H9 (cell line): Measurements from ENCODE around the gene ADGRD1. TPM values are rescaled to one million over a fixed set of nuclear protein-coding genes. Genes with fewer than 3 reads are reported as not detected.

Experiments
- DNase-seq: peaks from one replicate; pipeline ENCODE4 v3.0.0-alpha.2; 2017
- H2AFZ ChIP-seq: one replicate; pipeline ENCODE4 v1.6.1; 2013; ENCODE audit warnings: mild to moderate bottlenecking, low read length, control low read depth, moderate library complexity
- H2AK5ac ChIP-seq: 2 replicates; pipeline ENCODE4 v1.6.1; 2013; ENCODE audit warnings: low read length, control low read depth, mixed read lengths; ENCODE audit not compliant: insufficient read length
- H2BK120ac ChIP-seq: one replicate; pipeline ENCODE4 v1.6.1; 2013; ENCODE audit warnings: low read depth, mild to moderate bottlenecking, low read length, control low read depth, inconsistent platforms; ENCODE audit not compliant: poor library complexity, severe bottlenecking
- H2BK12ac ChIP-seq: 2 replicates; pipeline ENCODE4 v1.6.1; 2013; ENCODE audit warnings: low read length, control low read depth, mixed read lengths, low read depth; ENCODE audit not compliant: insufficient read length
- H2BK15ac ChIP-seq: 2 replicates; pipeline ENCODE4 v1.6.1; 2013; ENCODE audit warnings: low read depth, low read length, control low read depth
- H2BK20ac ChIP-seq: one replicate; pipeline ENCODE4 v1.6.1; 2013; ENCODE audit warnings: low read depth, mild to moderate bottlenecking, low read length, control low read depth, inconsistent platforms; ENCODE audit not compliant: poor library complexity, severe bottlenecking
- H2BK5ac ChIP-seq: 2 replicates; pipeline ENCODE4 v1.6.1; 2013; ENCODE audit warnings: low read length, control low read depth, mixed read lengths; ENCODE audit not compliant: insufficient read length
- H3K14ac ChIP-seq: 2 replicates; pipeline ENCODE4 v1.6.1; 2013; ENCODE audit warnings: low read length, control low read depth; ENCODE audit not compliant: insufficient read depth
- H3K18ac ChIP-seq: 2 replicates; pipeline ENCODE4 v1.6.1; 2013; ENCODE audit warnings: low read depth, mild to moderate bottlenecking, mixed read lengths, low read length, control low read depth; ENCODE audit not compliant: insufficient read length
- H3K23ac ChIP-seq: 2 replicates; pipeline ENCODE4 v1.6.1; 2013; ENCODE audit warnings: low read length, control low read depth, mixed read lengths, low read depth; ENCODE audit not compliant: insufficient read length
- H3K23me2 ChIP-seq: 2 replicates; pipeline ENCODE4 v1.6.1; 2013; ENCODE audit warnings: low read depth, mild to moderate bottlenecking, mixed read lengths, low read length, control low read depth; ENCODE audit not compliant: insufficient read length, poor library complexity, severe bottlenecking
- H3K27ac ChIP-seq: 2 replicates; pipeline ENCODE4 v1.5.1; 2013; ENCODE audit warnings: low read length, control low read depth, mixed read lengths, low read depth; ENCODE audit not compliant: insufficient read length
- H3K27me3 ChIP-seq: 2 replicates; pipeline ENCODE4 v1.6.1; 2013; ENCODE audit warnings: low read length, control low read depth, inconsistent platforms; ENCODE audit not compliant: insufficient read depth
- H3K4ac ChIP-seq: 2 replicates; pipeline ENCODE4 v1.6.1; 2013; ENCODE audit warnings: low read depth, mild to moderate bottlenecking, control low read depth, inconsistent platforms, low read length, moderate library complexity
- H3K4me1 ChIP-seq: 2 replicates; pipeline ENCODE4 v1.6.1; 2013; ENCODE audit warnings: low read length, control low read depth, inconsistent platforms; ENCODE audit not compliant: insufficient read depth
- H3K4me2 ChIP-seq: 2 replicates; pipeline ENCODE4 v1.6.1; 2013; ENCODE audit warnings: low read length, control low read depth, mixed read lengths; ENCODE audit not compliant: insufficient read length, insufficient read depth
- H3K56ac ChIP-seq: 2 replicates; pipeline ENCODE4 v1.6.1; 2013; ENCODE audit warnings: low read depth, mild to moderate bottlenecking, mixed read lengths, low read length, control low read depth; ENCODE audit not compliant: insufficient read length
- H3K79me1 ChIP-seq: 2 replicates; pipeline ENCODE4 v1.6.1; 2013; ENCODE audit warnings: low read depth, mild to moderate bottlenecking, moderate library complexity, low read length, control low read depth, inconsistent platforms; ENCODE audit not compliant: insufficient read depth, poor library complexity, severe bottlenecking
- H3K79me2 ChIP-seq: 2 replicates; pipeline ENCODE4 v1.6.1; 2013; ENCODE audit warnings: low read length, control low read depth, inconsistent platforms; ENCODE audit not compliant: insufficient read depth
- H3K9ac ChIP-seq: 2 replicates; pipeline ENCODE4 v1.6.1; 2013; ENCODE audit warnings: low read length, control low read depth, mixed read lengths; ENCODE audit not compliant: insufficient read length; ENCODE audit errors: extremely low read depth
- H3K9me3 ChIP-seq: one replicate; pipeline ENCODE4 v1.6.1; 2013; ENCODE audit warnings: low read depth, low read length, inconsistent platforms; ENCODE audit not compliant: control insufficient read depth
- H3T11ph ChIP-seq: one replicate; pipeline ENCODE4 v1.6.1; 2013; ENCODE audit warnings: mild to moderate bottlenecking, low read length, control low read depth, inconsistent platforms
- H4K20me1 ChIP-seq: one replicate; pipeline ENCODE4 v1.6.1; 2013; ENCODE audit not compliant: control insufficient read depth, insufficient read length, insufficient read depth
- H4K5ac ChIP-seq: 2 replicates; pipeline ENCODE4 v1.6.1; 2013; ENCODE audit warnings: low read depth, mild to moderate bottlenecking, mixed read lengths, low read length, control low read depth; ENCODE audit not compliant: insufficient read length
- H4K8ac ChIP-seq: replicated peaks from 2 replicates; pipeline ENCODE4 v1.6.1; 2013; ENCODE audit warnings: low read length, control low read depth, mixed read lengths, low read depth; ENCODE audit not compliant: insufficient read length
- H4K91ac ChIP-seq: 2 replicates; pipeline ENCODE4 v1.6.1; 2013; ENCODE audit warnings: low read depth, mild to moderate bottlenecking, moderate library complexity, mixed read lengths, low read length, control low read depth; ENCODE audit not compliant: insufficient read length
- H3K27ac Mint-ChIP-seq, 3 experiments: 2 replicates in 2 of 3; 3 replicates in 1 of 3; pipeline ENCODE4 v1.8.0; 2020 to 2021; ENCODE audit warnings: mixed read lengths in 3 of 3, mild to moderate bottlenecking in 1 of 3, moderate library complexity in 1 of 3
- H3K27me3 Mint-ChIP-seq: 2 replicates; pipeline ENCODE4 v1.8.0; 2021; ENCODE audit warnings: low read depth, mild to moderate bottlenecking, moderate library complexity, mixed read lengths
- H3K36me3 Mint-ChIP-seq, 3 experiments: 2 replicates in 2 of 3; 3 replicates in 1 of 3; pipeline ENCODE4 v1.8.0; 2020 to 2021; ENCODE audit warnings: low read depth in 3 of 3, mixed read lengths in 3 of 3; ENCODE audit not compliant: insufficient read depth in 1 of 3
- H3K4me1 Mint-ChIP-seq, 2 experiments: 2 replicates each; pipeline ENCODE4 v1.8.0; 2020; ENCODE audit warnings: mixed read lengths in 2 of 2
- H3K4me3 Mint-ChIP-seq, 2 experiments: 2 replicates in 1 of 2; 3 replicates in 1 of 2; pipeline ENCODE4 v1.8.0; 2020 to 2021; ENCODE audit warnings: mild to moderate bottlenecking in 2 of 2, mixed read lengths in 2 of 2, moderate library complexity in 1 of 2
- H3K9me3 Mint-ChIP-seq, 2 experiments: 2 replicates in 1 of 2; 3 replicates in 1 of 2; pipeline ENCODE4 v1.8.0; 2020; ENCODE audit warnings: mild to moderate bottlenecking in 2 of 2, mixed read lengths in 2 of 2, moderate library complexity in 1 of 2
- CTCF ChIP-seq: fragments of 200-600 bp; sonication (generic); conservative IDR thresholded peaks from 3 replicates; pipeline ENCODE4 v1.8.0; 2021; ENCODE audit warnings: antibody characterized with exemption, mild to moderate bottlenecking
- WGBS: extraction: QIAGEN DNeasy Blood & Tissue Kit; methylation state at CpG from one replicate; pipeline ENCODE4 v1.1.7; 2013; ENCODE audit warnings: missing lambda C conversion rate, low lambda C conversion rate, mixed read lengths; ENCODE audit not compliant: insufficient read length; ENCODE audit errors: extremely low coverage; 5-methylcytosine and 5-hydroxymethylcytosine counted together
- total RNA-seq: library from RNA; stranded (reverse); gene quantifications from 2 replicates; pipeline ENCODE4 v1.2.1, GENCODE V29; 2021

Gene ADGRD1
- total RNA-seq, 1 experiment from 2014 or later = 0.52 TPM

- no CpG with 5 or more reads among the region's 20 CpGs for WGBS
- H3K4me2 ChIP-seq = no peak overlapping the region
- no peak overlapping the region for H3K56ac ChIP-seq
- Mint-ChIP-seq H3K36me3 (peaks cover 6 to 17% (median 13%) of the 10 kb centered on the region in 3 experiments; a peak in 6 of 7 replicates), H3K4me1 (peaks cover 3 to 4% of the 10 kb centered on the region in 2 experiments; a peak in 3 of 4 replicates), H3K27ac (peak overlapping the region in 2 of 3 experiments; percentile 57 to 94; a peak in 2 of 7 replicates), H3K4me3 (no peak overlapping the region), H3K27me3 (no peaks in the 10 kb centered on the region; the same call in 1 of the 2 replicates), H3K9me3 (peaks cover 14 to 16% of the 10 kb centered on the region in 2 experiments)
- no peak overlapping the region for H2BK5ac ChIP-seq
- H2BK20ac ChIP-seq = no peak overlapping the region
- no peak for DNase-seq
- no peak overlapping the region for H3K4ac ChIP-seq
- H3K14ac ChIP-seq = no peak overlapping the region; the same call in 1 of the 2 replicates
- H4K5ac ChIP-seq = no peak overlapping the region
- H4K91ac ChIP-seq = no peak overlapping the region
- H3K23ac ChIP-seq = no peak overlapping the region
- H3K79me2 ChIP-seq = no peaks in the 10 kb centered on the region
- H2BK15ac ChIP-seq = no peak overlapping the region
- no peak overlapping the region for H2BK12ac ChIP-seq
- no peak for TF ChIP-seq CTCF
- no peak overlapping the region for H3K18ac ChIP-seq
- H3T11ph ChIP-seq = no peak overlapping the region
- H3K23me2 ChIP-seq = no peaks in the 10 kb centered on the region
- no peak overlapping the region for H4K8ac ChIP-seq
- no peak overlapping the region for H2AFZ ChIP-seq
- no peak overlapping the region for H2AK5ac ChIP-seq
- no peak overlapping the region for H3K9ac ChIP-seq
- no peaks in the 10 kb centered on the region for H3K9me3 ChIP-seq
- no peaks in the 10 kb centered on the region for H3K27me3 ChIP-seq
- H3K79me1 ChIP-seq = no peaks in the 10 kb centered on the region
- no peak overlapping the region for H3K27ac ChIP-seq
- no peak overlapping the region for H2BK120ac ChIP-seq
- H3K4me1 ChIP-seq = no peaks in the 10 kb centered on the region
- H4K20me1 ChIP-seq = no peaks in the 10 kb centered on the region
Observed at GRCh38 chr12:131041216-131041967, 87.7 kb downstream of the ADGRD1 start.
